K562 treated with DMSO at 1 percent for 24 hours (cell line): Measurements from ENCODE around the gene MAPKAPK5. TPM values are rescaled to one million over a fixed set of nuclear protein-coding genes. Genes with fewer than 3 reads are reported as not detected.

ENCODE experiments used
- total RNA-seq: library from RNA; unstranded; fragments of 300-600 nt; gene quantifications from 2 replicates; pipeline ENCODE4 v1.2.3, GENCODE V29; 2022; ENCODE audit warnings: low read depth; ENCODE audit not compliant: insufficient read depth

MAPKAPK5 gene, protein sequence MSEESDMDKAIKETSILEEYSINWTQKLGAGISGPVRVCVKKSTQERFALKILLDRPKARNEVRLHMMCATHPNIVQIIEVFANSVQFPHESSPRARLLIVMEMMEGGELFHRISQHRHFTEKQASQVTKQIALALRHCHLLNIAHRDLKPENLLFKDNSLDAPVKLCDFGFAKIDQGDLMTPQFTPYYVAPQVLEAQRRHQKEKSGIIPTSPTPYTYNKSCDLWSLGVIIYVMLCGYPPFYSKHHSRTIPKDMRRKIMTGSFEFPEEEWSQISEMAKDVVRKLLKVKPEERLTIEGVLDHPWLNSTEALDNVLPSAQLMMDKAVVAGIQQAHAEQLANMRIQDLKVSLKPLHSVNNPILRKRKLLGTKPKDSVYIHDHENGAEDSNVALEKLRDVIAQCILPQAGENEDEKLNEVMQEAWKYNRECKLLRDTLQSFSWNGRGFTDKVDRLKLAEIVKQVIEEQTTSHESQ
- 29.9 and 34.5 TPM in 2 replicates for total RNA-seq

DNA sequence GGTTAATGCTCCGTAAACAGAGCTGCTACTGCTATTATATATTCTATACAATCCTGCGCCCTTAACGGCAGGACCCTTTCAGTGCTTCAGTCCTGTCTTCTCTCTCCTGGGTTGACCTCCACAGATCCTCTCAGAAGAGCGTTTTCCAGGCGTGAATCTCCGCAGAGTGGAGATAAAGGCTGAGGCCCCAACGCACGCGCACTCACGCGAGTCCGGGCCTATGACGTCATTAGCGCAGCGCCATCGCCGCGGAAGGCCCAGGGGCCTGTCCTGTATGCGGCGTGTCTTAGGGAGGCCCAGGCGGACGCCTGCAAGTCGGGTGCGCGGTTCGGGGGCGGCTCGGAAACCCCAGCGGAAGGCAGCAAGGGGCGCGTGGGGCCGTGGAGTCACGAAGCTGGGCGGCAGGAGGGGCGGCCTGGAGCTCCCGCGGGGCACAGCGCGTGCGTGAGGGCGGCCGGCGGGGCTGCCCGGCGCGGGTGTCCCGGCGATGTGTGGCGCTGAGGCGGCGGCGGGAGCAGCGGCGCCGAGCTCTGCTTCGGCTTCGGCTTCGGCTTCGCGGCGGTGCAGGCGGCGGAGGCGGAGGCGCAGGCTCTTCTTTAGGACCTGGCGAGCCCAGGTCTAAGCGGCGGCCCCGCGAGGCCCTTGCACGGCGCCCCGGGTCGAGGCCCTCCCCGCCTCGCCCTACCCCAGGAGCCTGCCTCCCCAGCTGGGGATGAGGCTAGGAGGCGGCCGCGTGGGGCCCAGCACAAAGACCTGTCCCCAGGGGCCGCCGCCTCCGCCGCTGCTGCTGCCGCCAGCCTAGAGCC lies at the start of gene MAPKAPK5:
Gene MAPKAPK5 (plus strand): TSS at position 479 of the 806 bp plus-strand sequence. CDS start 506 bp downstream, outside the sequence.

Other genes with a start within 250 kb of the MAPKAPK5 start
- 42.0 and 45.6 TPM in 2 replicates for gene ATXN2, start 242.9 kb upstream of the MAPKAPK5 start, total RNA-seq
- 16.8 and 19.7 TPM in 2 replicates for gene BRAP, start 156.3 kb upstream of the MAPKAPK5 start, total RNA-seq
- 19.5 and 21.2 TPM in 2 replicates for gene ACAD10, start 156.2 kb upstream of the MAPKAPK5 start, total RNA-seq
- gene ALDH2, start 75.3 kb upstream of the MAPKAPK5 start, total RNA-seq = 55.8 and 72.7 TPM in 2 replicates
- 10.3 and 13.3 TPM in 2 replicates for gene TMEM116, start 170.9 kb downstream of the MAPKAPK5 start, total RNA-seq
- gene ERP29, start 171.2 kb downstream of the MAPKAPK5 start, total RNA-seq = 210 and 216 TPM in 2 replicates